ENCODE measurements around the gene OPN4.

- TF ChIP-seq CTCF (IDR thresholded peaks at IDR 0.05) (no peak), TEAD4 (IDR thresholded peaks at IDR 0.05; ENCODE audit: borderline replicate concordance, insufficient read depth) (no peak), MEF2A (IDR thresholded peaks at IDR 0.05; ENCODE audit: borderline replicate concordance, low read depth) (no peak), JUND (IDR thresholded peaks at IDR 0.05) (no peak)
Measured at GRCh38 chr10:86668297-86669165, 14.2 kb downstream of the OPN4 start, which contains the start of gene LDB3.
